ENCODE data around the gene CSF1. TPM values are rescaled to one million over a fixed set of nuclear protein-coding genes. Genes with fewer than 3 reads are reported as not detected.

CSF1 gene
- total and polyA plus RNA-seq, 2 of the 13 experiments (the other 11 are each of a cell fraction or from before 2014, with no cell fraction given) = 4.6 to 13.3 TPM

DNA sequence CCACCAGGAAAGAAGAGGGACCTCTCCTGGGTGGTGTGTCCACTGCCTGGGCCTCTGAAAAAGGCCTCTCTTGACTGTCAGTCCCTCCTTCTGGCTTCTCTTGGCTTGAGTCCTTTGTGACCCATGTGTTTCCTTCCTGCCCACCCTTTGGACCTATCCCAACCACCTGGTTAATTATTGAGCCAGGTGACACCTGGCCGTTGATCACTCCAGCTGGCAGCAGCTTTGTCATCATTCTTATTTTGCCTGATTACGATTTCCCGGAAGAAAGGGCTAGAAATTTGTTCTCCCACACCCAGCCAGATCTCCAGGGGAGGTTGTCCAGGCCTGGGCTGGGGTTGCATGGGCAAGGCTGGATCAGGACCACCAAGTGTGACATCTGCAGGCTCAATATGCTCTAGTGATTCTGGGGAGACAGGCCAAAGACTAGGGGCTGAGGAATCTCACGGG lies 24.8 kb downstream of the CSF1 start (continued):
- TF ChIP-seq, protein P1, sequence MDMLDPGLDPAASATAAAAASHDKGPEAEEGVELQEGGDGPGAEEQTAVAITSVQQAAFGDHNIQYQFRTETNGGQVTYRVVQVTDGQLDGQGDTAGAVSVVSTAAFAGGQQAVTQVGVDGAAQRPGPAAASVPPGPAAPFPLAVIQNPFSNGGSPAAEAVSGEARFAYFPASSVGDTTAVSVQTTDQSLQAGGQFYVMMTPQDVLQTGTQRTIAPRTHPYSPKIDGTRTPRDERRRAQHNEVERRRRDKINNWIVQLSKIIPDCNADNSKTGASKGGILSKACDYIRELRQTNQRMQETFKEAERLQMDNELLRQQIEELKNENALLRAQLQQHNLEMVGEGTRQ (IDR thresholded peaks at IDR 0.05; ENCODE audit: low read depth, low read length) = no peak
- TF ChIP-seq, protein P1 (CRISPR knock-in tag; IDR thresholded peaks at IDR 0.05; ENCODE audit: borderline replicate concordance) = no peak
- TF ChIP-seq, protein P2, sequence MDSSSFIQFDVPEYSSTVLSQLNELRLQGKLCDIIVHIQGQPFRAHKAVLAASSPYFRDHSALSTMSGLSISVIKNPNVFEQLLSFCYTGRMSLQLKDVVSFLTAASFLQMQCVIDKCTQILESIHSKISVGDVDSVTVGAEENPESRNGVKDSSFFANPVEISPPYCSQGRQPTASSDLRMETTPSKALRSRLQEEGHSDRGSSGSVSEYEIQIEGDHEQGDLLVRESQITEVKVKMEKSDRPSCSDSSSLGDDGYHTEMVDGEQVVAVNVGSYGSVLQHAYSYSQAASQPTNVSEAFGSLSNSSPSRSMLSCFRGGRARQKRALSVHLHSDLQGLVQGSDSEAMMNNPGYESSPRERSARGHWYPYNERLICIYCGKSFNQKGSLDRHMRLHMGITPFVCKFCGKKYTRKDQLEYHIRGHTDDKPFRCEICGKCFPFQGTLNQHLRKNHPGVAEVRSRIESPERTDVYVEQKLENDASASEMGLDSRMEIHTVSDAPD (CRISPR knock-in tag; IDR thresholded peaks at IDR 0.05) = no peak
- TF ChIP-seq GATAD1 (CRISPR knock-in tag; IDR thresholded peaks at IDR 0.05) (no peak), ZSCAN31 (CRISPR knock-in tag; IDR thresholded peaks at IDR 0.05; ENCODE audit: low read depth) (no peak), RAD21 (CRISPR knock-in tag; IDR thresholded peaks at IDR 0.05) (no peak), ZFAT (CRISPR knock-in tag; conservative IDR thresholded peaks at IDR 0.05) (no peak), HMG20A (CRISPR knock-in tag; IDR thresholded peaks at IDR 0.05; ENCODE audit: borderline replicate concordance) (peak; percentile 43; the same call in 1 of the 2 replicates), ZNF260 (CRISPR knock-in tag; IDR thresholded peaks at IDR 0.05; ENCODE audit: borderline replicate concordance, low read depth) (no peak), MBNL3 (CRISPR knock-in tag; conservative IDR thresholded peaks at IDR 0.05) (no peak), ZIK1 (CRISPR knock-in tag; IDR thresholded peaks at IDR 0.05; ENCODE audit: borderline replicate concordance, low read depth) (no peak), YEATS2 (CRISPR knock-in tag; IDR thresholded peaks at IDR 0.05; ENCODE audit: borderline replicate concordance) (no peak), GABPA (IDR thresholded peaks at IDR 0.05; ENCODE audit: low read depth, low read length) (no peak), GABPA (CRISPR knock-in tag; IDR thresholded peaks at IDR 0.05; ENCODE audit: low read depth) (peak; percentile 68), ZNF256 (CRISPR knock-in tag; conservative IDR thresholded peaks at IDR 0.05) (no peak), MXD4 (CRISPR knock-in tag; IDR thresholded peaks at IDR 0.05) (peak; percentile 73; the same call in 1 of the 2 replicates), ELF4 (CRISPR knock-in tag; IDR thresholded peaks at IDR 0.05; ENCODE audit: borderline replicate concordance) (no peak), ZNF879 (CRISPR knock-in tag; IDR thresholded peaks at IDR 0.05) (no peak), CEBPG (CRISPR knock-in tag; IDR thresholded peaks at IDR 0.05) (peak; percentile 32; the same call in 1 of the 2 replicates), SNAPC2 (CRISPR knock-in tag; IDR thresholded peaks at IDR 0.05) (no peak), ZC3H13 (CRISPR knock-in tag; IDR thresholded peaks at IDR 0.05) (no peak)
- TF ChIP-seq, protein P3, sequence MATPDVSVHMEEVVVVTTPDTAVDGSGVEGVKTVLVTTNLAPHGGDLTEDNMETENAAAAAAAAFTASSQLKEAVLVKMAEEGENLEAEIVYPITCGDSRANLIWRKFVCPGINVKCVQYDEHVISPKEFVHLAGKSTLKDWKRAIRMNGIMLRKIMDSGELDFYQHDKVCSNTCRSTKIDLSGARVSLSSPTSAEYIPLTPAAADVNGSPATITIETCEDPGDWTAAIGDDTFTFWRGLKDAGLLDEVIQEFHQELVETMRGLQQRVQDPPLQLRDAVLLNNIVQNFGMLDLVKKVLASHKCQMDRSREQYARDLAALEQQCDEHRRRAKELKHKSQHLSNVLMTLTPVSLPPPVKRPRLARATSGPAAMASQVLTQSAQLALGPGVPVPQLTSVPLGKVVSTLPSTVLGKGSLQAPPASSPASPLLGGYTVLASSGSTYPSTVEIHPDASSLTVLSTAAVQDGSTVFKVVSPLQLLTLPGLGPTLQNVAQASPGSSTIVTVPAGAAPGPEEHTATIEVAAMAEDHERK (CRISPR knock-in tag; IDR thresholded peaks at IDR 0.05; ENCODE audit: low read depth) = no peak
- TF ChIP-seq, protein P4, sequence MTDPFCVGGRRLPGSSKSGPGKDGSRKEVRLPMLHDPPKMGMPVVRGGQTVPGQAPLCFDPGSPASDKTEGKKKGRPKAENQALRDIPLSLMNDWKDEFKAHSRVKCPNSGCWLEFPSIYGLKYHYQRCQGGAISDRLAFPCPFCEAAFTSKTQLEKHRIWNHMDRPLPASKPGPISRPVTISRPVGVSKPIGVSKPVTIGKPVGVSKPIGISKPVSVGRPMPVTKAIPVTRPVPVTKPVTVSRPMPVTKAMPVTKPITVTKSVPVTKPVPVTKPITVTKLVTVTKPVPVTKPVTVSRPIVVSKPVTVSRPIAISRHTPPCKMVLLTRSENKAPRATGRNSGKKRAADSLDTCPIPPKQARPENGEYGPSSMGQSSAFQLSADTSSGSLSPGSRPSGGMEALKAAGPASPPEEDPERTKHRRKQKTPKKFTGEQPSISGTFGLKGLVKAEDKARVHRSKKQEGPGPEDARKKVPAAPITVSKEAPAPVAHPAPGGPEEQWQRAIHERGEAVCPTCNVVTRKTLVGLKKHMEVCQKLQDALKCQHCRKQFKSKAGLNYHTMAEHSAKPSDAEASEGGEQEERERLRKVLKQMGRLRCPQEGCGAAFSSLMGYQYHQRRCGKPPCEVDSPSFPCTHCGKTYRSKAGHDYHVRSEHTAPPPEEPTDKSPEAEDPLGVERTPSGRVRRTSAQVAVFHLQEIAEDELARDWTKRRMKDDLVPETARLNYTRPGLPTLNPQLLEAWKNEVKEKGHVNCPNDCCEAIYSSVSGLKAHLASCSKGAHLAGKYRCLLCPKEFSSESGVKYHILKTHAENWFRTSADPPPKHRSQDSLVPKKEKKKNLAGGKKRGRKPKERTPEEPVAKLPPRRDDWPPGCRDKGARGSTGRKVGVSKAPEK (CRISPR knock-in tag; IDR thresholded peaks at IDR 0.05; ENCODE audit: borderline replicate concordance) = no peak

Measured in HepG2 (cell line).